H1 (cell line): ENCODE measurements around the gene MCUR1. TPM values are rescaled to one million over a fixed set of nuclear protein-coding genes. Genes with fewer than 3 reads are reported as not detected.

Experiments
- CHD7 ChIP-seq: fragments of 300-600 bp; sonication (generic); IDR thresholded peaks from 2 replicates; pipeline ENCODE4 v1.7.1; 2012; ENCODE audit warnings: low read length, moderate library complexity, mild to moderate bottlenecking, inconsistent platforms; ENCODE audit not compliant: insufficient replicate concordance
- polyA plus RNA-seq, 7 experiments: library from polyadenylated mRNA; depleted of rRNA in 3 of 7; stranded (reverse) in 5 of 7; unstranded in 2 of 7; fragments of >200 nt in 5 of 7; fragments of 200-250 nt in 2 of 7; gene quantifications; 1 replicate in 5 of 7; 2 replicates in 1 of 7; 4 replicates in 1 of 7; pipeline versions ENCODE4 v1.2.1 to v1.2.3, GENCODE V29; 2011 to 2013; ENCODE audit warnings: missing spikeins in 2 of 7, mixed read lengths in 2 of 7
- total RNA-seq: library from RNA; stranded (reverse); fragmentation: NEBNext Ultra II Directional; extraction: Animal tissue kit (Norgen Biotek cat#: 25700); gene quantifications from 2 replicates; pipeline ENCODE4 v1.2.1, GENCODE V29; 2021

The MCUR1 gene
- total and polyA plus RNA-seq, 2 of the 8 experiments (the other 6 are each of a cell fraction or from before 2014, with no cell fraction given), result 9.6 to 37.3 TPM

- TF ChIP-seq CHD7, result no peak
These were observed 47.1 kb downstream of the MCUR1 start (continued) for GRCh38 chr6:13767121-13767808.
